Neural cell (in vitro differentiated cells): ENCODE results near the gene NES. TPM values are rescaled to one million over a fixed set of nuclear protein-coding genes. Genes with fewer than 3 reads are reported as not detected.

Experiments
- H2AFZ ChIP-seq: fragments of 200-600, 300-800 bp; sonication (generic), shearing (Covaris generic); 2 replicates; pipeline ENCODE4 v1.6.0; 2014; ENCODE audit warnings: low read depth, mild to moderate bottlenecking, antibody characterized with exemption, low read length, moderate library complexity
- H3F3A ChIP-seq: fragments of 200-600 bp; shearing (Covaris generic); 2 replicates; pipeline ENCODE4 v1.6.1; 2016; ENCODE audit warnings: mild to moderate bottlenecking, moderate library complexity, mixed read lengths, antibody characterized with exemption, low read length; ENCODE audit not compliant: insufficient read depth, poor library complexity, severe bottlenecking
- H3K27ac ChIP-seq: fragments of 200-600, 300-800 bp; sonication (generic), shearing (Covaris generic); 2 replicates; pipeline ENCODE4 v1.5.1; 2014; ENCODE audit warnings: mild to moderate bottlenecking, low read length, moderate library complexity
- H3K27me3 ChIP-seq: fragments of 300-800, 200-600 bp; sonication (generic), shearing (Covaris generic); 2 replicates; pipeline ENCODE4 v1.6.0; 2014; ENCODE audit warnings: mild to moderate bottlenecking, low read depth, low read length, moderate library complexity; ENCODE audit not compliant: insufficient read depth
- H3K36me3 ChIP-seq: fragments of 300-800, 200-600 bp; sonication (generic), shearing (Covaris generic); 2 replicates; pipeline ENCODE4 v1.5.1; 2014; ENCODE audit warnings: mild to moderate bottlenecking, antibody characterized with exemption, low read length, moderate library complexity; ENCODE audit not compliant: insufficient read depth
- H3K4me2 ChIP-seq: fragments of 300-800, 200-600 bp; sonication (generic), shearing (Covaris generic); 2 replicates; pipeline ENCODE4 v1.6.0; 2014; ENCODE audit warnings: mild to moderate bottlenecking, low read length
- H3K4me3 ChIP-seq: fragments of 300-800, 200-600 bp; sonication (generic), shearing (Covaris generic); 2 replicates; pipeline ENCODE4 v1.5.1; 2014; ENCODE audit warnings: mild to moderate bottlenecking, low read length, moderate library complexity
- H3K79me2 ChIP-seq: fragments of 200-600 bp; shearing (Covaris generic); replicated peaks from 2 replicates; pipeline ENCODE4 v1.6.0; 2014; ENCODE audit warnings: mild to moderate bottlenecking, low read length, moderate library complexity; ENCODE audit not compliant: insufficient read depth
- H3K9ac ChIP-seq: fragments of 300-800, 200-600 bp; sonication (generic), shearing (Covaris generic); 2 replicates; pipeline ENCODE4 v1.6.1; 2016; ENCODE audit warnings: mild to moderate bottlenecking, low read length, mixed read lengths
- H3K9me2 ChIP-seq: fragments of 200-600 bp; shearing (Covaris generic); 2 replicates; pipeline ENCODE4 v1.6.1; 2016; ENCODE audit warnings: mild to moderate bottlenecking, low read length, mixed read lengths; ENCODE audit not compliant: insufficient read depth
- H3K9me3 ChIP-seq: fragments of 200-600, 300-800 bp; sonication (generic), shearing (Covaris generic); 2 replicates; pipeline ENCODE4 v1.6.1; 2016; ENCODE audit warnings: mild to moderate bottlenecking, mixed run types, low read length, moderate library complexity, mixed read lengths
- H4K20me1 ChIP-seq: fragments of 200-600 bp; shearing (Covaris generic); 2 replicates; pipeline ENCODE4 v1.6.1; 2016; ENCODE audit warnings: mild to moderate bottlenecking, mixed run types; ENCODE audit not compliant: insufficient read depth
- CTCF ChIP-seq: fragments of 450-650 bp; IDR thresholded peaks from 2 replicates; pipeline ENCODE4 v1.5.1; 2014; ENCODE audit warnings: antibody characterized with exemption, mild to moderate bottlenecking, moderate library complexity; ENCODE audit not compliant: poor library complexity, severe bottlenecking
- EP300 ChIP-seq: fragments of 450-650 bp; conservative IDR thresholded peaks from 2 replicates; pipeline ENCODE4 v1.6.1; 2014; ENCODE audit warnings: antibody characterized with exemption, mild to moderate bottlenecking, moderate library complexity; ENCODE audit not compliant: poor library complexity, severe bottlenecking
- EZH2 ChIP-seq: fragments of 200-600, 300-800 bp; shearing (Covaris generic), sonication (generic); IDR thresholded peaks from 2 replicates; pipeline ENCODE4 v1.6.1; 2014; ENCODE audit warnings: antibody characterized with exemption, low read length, borderline replicate concordance, mild to moderate bottlenecking; ENCODE audit not compliant: insufficient read depth, poor library complexity, severe bottlenecking
- MXI1 ChIP-seq: fragments of 450-650 bp; conservative IDR thresholded peaks from 2 replicates; pipeline ENCODE4 v1.6.1; 2014; ENCODE audit warnings: antibody characterized with exemption, mild to moderate bottlenecking; ENCODE audit not compliant: poor library complexity, severe bottlenecking
- POLR2AphosphoS5 ChIP-seq: IDR thresholded peaks from 2 replicates; pipeline ENCODE4 v1.6.1; 2012
- RAD21 ChIP-seq: fragments of 450-650 bp; conservative IDR thresholded peaks from 2 replicates; pipeline ENCODE4 v1.6.1; 2014; ENCODE audit warnings: antibody characterized with exemption, mild to moderate bottlenecking, moderate library complexity
- REST ChIP-seq: IDR thresholded peaks from 2 replicates; pipeline ENCODE4 v1.6.1; 2012; ENCODE audit warnings: borderline replicate concordance
- SMC3 ChIP-seq: fragments of 450-650 bp; conservative IDR thresholded peaks from 2 replicates; pipeline ENCODE4 v1.6.1; 2014; ENCODE audit warnings: antibody characterized with exemption, mild to moderate bottlenecking, moderate library complexity; ENCODE audit not compliant: poor library complexity
- TAF1 ChIP-seq: IDR thresholded peaks from 2 replicates; pipeline ENCODE4 v1.6.1; 2012; ENCODE audit warnings: low read depth
- polyA plus RNA-seq: library from polyadenylated mRNA; depleted of rRNA; stranded (reverse); fragments of >200 nt; gene quantifications from 2 replicates; pipeline ENCODE4 v1.2.3, GENCODE V29; 2014

The NES gene
- polyA plus RNA-seq, 1 donor from 2014 or later, result 9.9 TPM

- no peak overlapping the region for H2AFZ ChIP-seq
- H3K4me3 ChIP-seq, result no peak overlapping the region
- no peak overlapping the region for H3K27ac ChIP-seq
- H3K9ac ChIP-seq, result no peak overlapping the region
- no peaks in the 10 kb centered on the region for H3K36me3 ChIP-seq
- H3F3A ChIP-seq, result no peaks in the 10 kb centered on the region
- H3K79me2 ChIP-seq, result no peaks in the 10 kb centered on the region
- H3K9me2 ChIP-seq, result no peaks in the 10 kb centered on the region
- no peak overlapping the region for H3K4me2 ChIP-seq
- H3K27me3 ChIP-seq, result no peaks in the 10 kb centered on the region
- no peaks in the 10 kb centered on the region for H3K9me3 ChIP-seq
- TF ChIP-seq CTCF (no peak), RAD21 (no peak), MXI1 (no peak), REST (no peak), SMC3 (no peak)
- H4K20me1 ChIP-seq, result no peaks in the 10 kb centered on the region
Observed at GRCh38 chr1:156663178-156663577, 14.0 kb downstream of the NES start.

- Histone ChIP-seq H2AFZ (no peak overlapping the region), H3K36me3 (no peaks in the 10 kb centered on the region), H3K9me3 (no peaks in the 10 kb centered on the region), H3K27me3 (no peaks in the 10 kb centered on the region), H3K27ac (no peak overlapping the region), H3K4me2 (no peak overlapping the region), H3K4me3 (no peak overlapping the region), H4K20me1 (no peaks in the 10 kb centered on the region), H3K79me2 (no peaks in the 10 kb centered on the region), H3F3A (no peaks in the 10 kb centered on the region), H3K9me2 (no peaks in the 10 kb centered on the region), H3K9ac (no peak overlapping the region)
- TF ChIP-seq RAD21, result no peak
- TF ChIP-seq TAF1, result no peak
- TF ChIP-seq EZH2, result no peak
- TF ChIP-seq POLR2AphosphoS5, result no peak
- no peak for TF ChIP-seq SMC3
- TF ChIP-seq REST, result no peak
- TF ChIP-seq CTCF, result no peak
- TF ChIP-seq MXI1, result no peak
- TF ChIP-seq EP300, result no peak
Observed at GRCh38 chr1:156662800-156663055, 14.5 kb downstream of the NES start.
